ENCODE results near the gene SLC35E1.
"Not testable (repeated sequence)": the region's sequence is repeated elsewhere in the genome, so short reads cannot be mapped to it uniquely, and the experiment has no call there.

The SLC35E1 gene

GRCh38 chr19:16551902-16552301 is 20.3 kb downstream of the SLC35E1 start:
- not testable (repeated sequence) for DNase-seq

GRCh38 chr19:16548956-16549355 is 23.3 kb downstream of the SLC35E1 start:
- no peak for DNase-seq

GRCh38 chr19:16544473-16545231 is 27.6 kb downstream of the SLC35E1 start:
- no peak for DNase-seq

- not testable (repeated sequence) for DNase-seq
Measured at GRCh38 chr19:16543734-16544133, 28.5 kb downstream of the SLC35E1 start.

- peak in 1 of 56 donors; percentile 28 for DNase-seq
Measured at GRCh38 chr19:16542910-16543472, 29.2 kb downstream of the SLC35E1 start.

GRCh38 chr19:16542045-16542909 is 29.9 kb downstream of the SLC35E1 start, which contains the start of gene CHERP:
Gene CHERP (minus strand): TSS chr19:16542437. CDS start chr19:16542378, 59 bp downstream.
- peak in 55 of 56 donors; percentile 26 to 96 (median 88) for DNase-seq

- DNase-seq, result no peak
Measured at GRCh38 chr19:16541526-16542044, 30.6 kb downstream of the SLC35E1 start.

GRCh38 chr19:16540948-16541347 is 31.3 kb downstream of the SLC35E1 start:
- DNase-seq, result no peak

- no peak for DNase-seq
Measured at GRCh38 chr19:16537111-16537510, 35.1 kb downstream of the SLC35E1 start.

GRCh38 chr19:16536130-16536529 is 36.1 kb downstream of the SLC35E1 start:
- no peak for DNase-seq

GRCh38 chr19:16535381-16535780 is 36.8 kb downstream of the SLC35E1 start:
- no peak for DNase-seq

GRCh38 chr19:16532440-16533234 is 39.6 kb downstream of the SLC35E1 start:
- no peak for DNase-seq

GRCh38 chr19:16531380-16531669 is 40.9 kb downstream of the SLC35E1 start:
- DNase-seq, result no peak

GRCh38 chr19:16530540-16531379 is 41.5 kb downstream of the SLC35E1 start:
- no peak for DNase-seq

- DNase-seq, result no peak
Measured at GRCh38 chr19:16529466-16530144, 42.6 kb downstream of the SLC35E1 start.

- no peak for DNase-seq
Measured at GRCh38 chr19:16527971-16528521, 44.2 kb downstream of the SLC35E1 start.

GRCh38 chr19:16527334-16527935 is 44.8 kb downstream of the SLC35E1 start:
- no peak for DNase-seq

- no peak for DNase-seq
Measured at GRCh38 chr19:16525751-16526481, 46.3 kb downstream of the SLC35E1 start.

Data from nucleus accumbens (tissue), 56 donors.